Measurements from ENCODE around the gene LRRC8D.

- TF ChIP-seq ESRRA (IDR thresholded peaks at IDR 0.05; ENCODE audit: borderline replicate concordance, low read length) (no peak), SREBF2 (IDR thresholded peaks at IDR 0.05) (no peak), CHD2 (IDR thresholded peaks at IDR 0.05; ENCODE audit: low read length, partially characterized antibody) (no peak), CTCF (IDR thresholded peaks at IDR 0.05) (no peak)
Observed at GRCh38 chr1:89908672-89909436, 88.0 kb downstream of the LRRC8D start.
